ENCODE results near the gene SLC38A3. TPM values are rescaled to one million over a fixed set of nuclear protein-coding genes. Genes with fewer than 3 reads are reported as not detected.
"Not testable (repeated sequence)": the region's sequence is repeated elsewhere in the genome, so short reads cannot be mapped to it uniquely, and the experiment has no call there.

The SLC38A3 gene
- polyA plus RNA-seq, 2 donors = 0.08 to 0.11 TPM

DNA sequence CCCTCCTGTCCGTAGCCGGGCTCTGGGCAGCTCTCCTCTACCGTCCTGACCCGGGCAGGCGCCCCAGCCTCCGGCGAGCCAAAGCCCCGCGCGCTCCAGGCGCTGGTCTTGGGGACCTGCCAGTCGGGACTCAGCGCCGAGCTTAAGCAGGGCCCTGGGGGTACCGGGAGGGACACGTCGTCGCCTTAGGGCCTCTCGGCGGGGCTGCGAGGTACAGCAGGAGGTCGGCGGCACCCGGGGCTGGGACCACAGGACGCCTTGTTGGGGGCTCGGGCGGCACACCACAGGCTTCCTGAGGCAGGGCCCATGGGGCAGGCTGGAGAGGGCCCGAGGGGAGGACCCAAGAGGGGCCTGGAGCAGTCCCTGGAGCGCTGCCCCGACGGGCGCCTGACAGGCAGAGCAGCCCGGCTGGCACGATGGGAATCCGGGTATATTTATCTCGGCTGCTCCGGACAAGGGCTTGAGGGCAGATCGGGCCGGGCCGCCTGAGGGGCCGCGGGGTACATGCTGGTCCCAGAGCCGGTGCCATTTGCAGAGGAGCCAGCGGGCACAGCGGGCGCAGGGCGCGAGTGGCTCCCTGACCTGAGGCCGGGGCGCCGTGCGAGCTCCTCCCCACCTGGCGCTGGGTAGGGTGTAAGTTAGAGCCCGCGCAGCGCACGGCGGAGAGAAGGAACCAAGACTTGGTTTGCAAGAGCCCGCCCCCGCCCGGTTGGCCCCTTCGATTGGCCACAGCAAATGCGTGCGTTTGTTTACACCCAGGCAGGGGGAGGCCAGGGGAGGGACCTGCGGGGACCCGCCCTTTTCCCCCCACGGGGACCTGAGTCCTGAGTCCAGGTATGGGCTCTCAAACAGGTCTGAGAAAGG is 574 bp downstream of the SLC38A3 start:
- no peaks in the 10 kb centered on the region for H3K9me3 ChIP-seq (ENCODE audit: control insufficient read depth in 2 of 2, insufficient read depth in 1 of 2, low read depth in 1 of 2, low read length in 1 of 2)
- no peaks in the 10 kb centered on the region for H3K36me3 ChIP-seq (ENCODE audit: control insufficient read depth in 2 of 2, insufficient read depth in 2 of 2, low read length in 1 of 2)
- H3K27ac ChIP-seq (ENCODE audit: low read depth in 2 of 2, low read length in 1 of 2) = no peak overlapping the region
- peak overlapping the region; percentile 21 to 30 for H3K4me3 ChIP-seq (ENCODE audit: low read depth in 1 of 2, low read length in 2 of 2)
- H3K27me3 ChIP-seq (ENCODE audit: control insufficient read depth in 1 of 2, insufficient read depth in 2 of 2, low read length in 2 of 2) = peaks cover 0 to 28% of the 10 kb centered on the region in 2 donors
- 5 to 7% methylated on average over 67 of the region's 67 CpGs for WGBS, 2 donors
- H3K4me1 ChIP-seq (ENCODE audit: control insufficient read depth in 2 of 2, insufficient read depth in 2 of 2, low read length in 1 of 2) = peaks cover 8 to 9% of the 10 kb centered on the region in 2 donors

DNA sequence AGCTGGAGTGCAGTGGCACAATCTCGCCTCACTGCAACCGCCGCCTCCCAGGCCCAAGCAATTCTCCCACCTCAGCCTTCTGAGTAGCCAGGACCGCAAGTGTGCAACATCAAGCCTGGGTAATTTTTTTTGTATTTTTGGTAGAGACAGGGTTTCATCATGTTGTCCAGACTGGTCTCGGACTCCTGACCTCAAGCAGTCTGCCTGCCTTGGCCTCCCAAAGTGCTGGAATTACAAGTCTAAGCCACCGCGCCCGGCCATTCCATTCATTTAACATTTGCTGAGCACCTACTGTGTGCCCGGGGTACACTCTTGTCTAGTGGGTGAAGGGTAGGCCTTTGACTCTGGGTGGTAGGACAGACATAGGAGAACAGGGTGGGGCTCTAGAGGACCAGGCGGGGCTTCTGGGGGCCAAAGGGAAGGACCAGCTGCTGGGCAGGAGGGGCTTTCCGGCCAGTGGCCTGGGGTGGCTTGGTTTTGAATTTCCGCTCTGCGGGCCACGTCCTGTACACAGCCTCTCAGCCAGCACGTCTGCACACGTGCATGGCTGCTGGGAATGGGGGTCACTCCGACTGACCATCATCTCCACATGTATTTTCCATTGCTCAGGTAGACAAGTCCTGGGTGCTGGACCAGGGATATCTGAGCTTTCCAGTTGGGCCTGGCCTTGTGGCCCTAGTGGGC is 2.4 kb downstream of the SLC38A3 start:
- 93 to 94% methylated on average over 16 to 17 of the region's 17 CpGs for WGBS, 2 donors
- H3K36me3 ChIP-seq (ENCODE audit: control insufficient read depth in 2 of 2, insufficient read depth in 2 of 2, low read length in 1 of 2) = no peaks in the 10 kb centered on the region
- no peak overlapping the region for H3K4me3 ChIP-seq (ENCODE audit: low read depth in 1 of 2, low read length in 2 of 2)
- no peak overlapping the region for H3K27ac ChIP-seq (ENCODE audit: low read depth in 2 of 2, low read length in 1 of 2)
- peaks cover 8 to 9% of the 10 kb centered on the region in 2 donors for H3K4me1 ChIP-seq (ENCODE audit: control insufficient read depth in 2 of 2, insufficient read depth in 2 of 2, low read length in 1 of 2)
- H3K9me3 ChIP-seq (ENCODE audit: control insufficient read depth in 2 of 2, insufficient read depth in 1 of 2, low read depth in 1 of 2, low read length in 1 of 2) = no peaks in the 10 kb centered on the region
- peaks cover 0 to 28% of the 10 kb centered on the region in 2 donors for H3K27me3 ChIP-seq (ENCODE audit: control insufficient read depth in 1 of 2, insufficient read depth in 2 of 2, low read length in 2 of 2)

DNA sequence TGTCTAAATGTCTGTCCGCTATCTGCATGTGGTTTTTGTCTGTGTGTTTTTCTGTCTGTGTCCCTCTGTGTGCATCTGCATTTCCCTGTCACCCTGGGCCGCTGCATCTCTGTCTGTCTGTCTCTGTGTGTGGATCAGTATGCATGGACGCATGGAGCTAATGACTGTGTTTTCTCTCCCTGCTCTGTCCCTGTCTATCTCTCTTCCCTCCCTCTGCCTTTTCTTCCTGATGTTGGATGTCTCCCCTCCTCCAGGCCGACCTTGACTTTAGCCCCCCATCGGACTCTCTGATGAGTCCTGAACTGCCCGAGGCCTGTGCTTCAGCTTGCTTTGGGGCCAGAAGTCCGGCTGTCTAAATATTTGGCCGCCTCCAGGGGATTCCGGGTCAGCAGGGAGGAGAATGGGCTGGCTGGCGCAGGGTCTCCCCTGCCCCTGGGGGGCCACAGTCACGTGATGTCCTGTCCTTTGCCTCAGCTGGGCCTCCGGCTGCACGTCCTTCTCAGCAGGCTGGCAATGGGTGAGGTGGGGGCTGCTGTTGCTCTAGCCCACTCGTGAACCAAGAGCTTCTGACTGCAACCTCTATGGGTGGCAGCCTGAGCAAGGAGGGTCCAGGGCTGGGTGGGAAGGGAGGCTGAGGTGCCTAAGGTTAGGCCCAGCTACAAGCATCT is 3.7 kb downstream of the SLC38A3 start:
- 69 to 72% methylated on average over 14 of the region's 14 CpGs for WGBS, 2 donors

DNA sequence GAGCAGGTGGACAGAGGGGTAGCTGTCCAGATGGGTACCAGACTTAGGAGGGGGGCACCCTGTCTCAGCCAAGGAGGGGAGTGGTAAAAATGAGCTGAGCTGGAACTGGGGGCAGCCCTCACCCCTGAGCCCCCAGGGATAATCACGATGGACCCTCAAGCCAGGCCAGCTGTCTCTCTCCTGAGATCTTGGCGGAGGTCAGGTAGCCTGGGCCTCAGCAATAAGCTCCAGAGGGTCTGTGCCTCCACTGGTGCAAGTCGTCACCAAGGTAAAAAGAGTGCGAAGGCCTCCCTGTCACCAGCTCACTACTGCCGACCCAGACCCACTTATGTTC is 5.1 kb downstream of the SLC38A3 start:
- H3K27ac ChIP-seq (ENCODE audit: low read depth in 2 of 2, low read length in 1 of 2) = no peak overlapping the region
- H3K4me1 ChIP-seq (ENCODE audit: control insufficient read depth in 2 of 2, insufficient read depth in 2 of 2, low read length in 1 of 2) = peaks cover 5 to 9% of the 10 kb centered on the region in 2 donors
- no peaks in the 10 kb centered on the region for H3K9me3 ChIP-seq (ENCODE audit: control insufficient read depth in 2 of 2, insufficient read depth in 1 of 2, low read depth in 1 of 2, low read length in 1 of 2)
- H3K36me3 ChIP-seq (ENCODE audit: control insufficient read depth in 2 of 2, insufficient read depth in 2 of 2, low read length in 1 of 2) = no peaks in the 10 kb centered on the region
- 73 to 87% methylated on average over 5 of the region's 5 CpGs for WGBS, 2 donors
- H3K4me3 ChIP-seq (ENCODE audit: low read depth in 1 of 2, low read length in 2 of 2) = no peak overlapping the region
- H3K27me3 ChIP-seq (ENCODE audit: control insufficient read depth in 1 of 2, insufficient read depth in 2 of 2, low read length in 2 of 2) = peaks cover 0 to 9% of the 10 kb centered on the region in 2 donors

More for the DNA sequence above, 3.7 kb downstream of the SLC38A3 start:
- Histone ChIP-seq H3K27me3 (ENCODE audit: control insufficient read depth in 1 of 2, insufficient read depth in 2 of 2, low read length in 2 of 2) (peaks cover 0 to 18% of the 10 kb centered on the region in 2 donors), H3K36me3 (ENCODE audit: control insufficient read depth in 2 of 2, insufficient read depth in 2 of 2, low read length in 1 of 2) (no peaks in the 10 kb centered on the region), H3K4me1 (ENCODE audit: control insufficient read depth in 2 of 2, insufficient read depth in 2 of 2, low read length in 1 of 2) (peaks cover 8 to 9% of the 10 kb centered on the region in 2 donors), H3K27ac (ENCODE audit: low read depth in 2 of 2, low read length in 1 of 2) (no peak overlapping the region), H3K9me3 (ENCODE audit: control insufficient read depth in 2 of 2, insufficient read depth in 1 of 2, low read depth in 1 of 2, low read length in 1 of 2) (no peaks in the 10 kb centered on the region), H3K4me3 (ENCODE audit: low read depth in 1 of 2, low read length in 2 of 2) (no peak overlapping the region)

DNA sequence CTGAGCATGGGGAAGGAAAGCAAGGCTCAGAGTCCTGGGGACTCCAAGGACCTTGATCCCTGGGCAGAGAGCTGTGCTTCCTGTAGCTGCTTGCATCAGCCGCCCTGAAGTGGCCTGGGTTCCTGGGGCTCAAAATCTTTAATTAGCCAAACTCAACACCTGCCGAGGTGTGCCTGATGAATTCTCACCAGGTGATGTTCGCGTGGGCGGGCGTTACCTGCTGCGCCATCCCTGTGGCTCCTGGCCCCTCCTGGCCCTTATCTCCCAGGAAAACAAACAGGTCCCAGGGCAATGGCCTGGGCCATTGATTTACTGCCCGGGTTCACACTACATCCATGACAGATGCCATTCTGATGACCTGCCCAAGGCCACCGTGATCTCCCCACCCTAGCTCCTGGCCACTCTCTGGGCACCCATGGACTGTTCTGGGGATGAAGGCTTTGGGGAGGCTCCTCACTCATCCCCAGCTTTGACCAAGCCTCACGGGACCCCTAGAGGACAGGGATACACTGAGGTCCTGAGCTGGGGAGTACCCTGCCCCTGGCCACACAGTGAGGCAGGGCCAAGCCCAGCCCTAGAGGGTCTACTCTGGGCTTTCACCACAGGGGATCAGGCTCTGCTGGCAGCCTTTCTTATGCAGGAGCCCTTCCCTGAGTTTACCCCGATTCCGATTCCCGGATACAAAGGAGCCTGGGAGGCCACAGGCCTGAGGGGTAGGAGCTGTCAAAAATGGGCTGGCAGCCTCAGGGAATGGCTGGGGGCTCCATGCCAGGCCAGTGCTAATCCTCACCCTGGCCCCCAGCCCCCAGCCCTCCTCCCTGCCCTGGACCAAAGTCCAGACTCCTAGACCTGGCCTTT is 5.7 kb downstream of the SLC38A3 start:
- Histone ChIP-seq H3K36me3 (ENCODE audit: control insufficient read depth in 2 of 2, insufficient read depth in 2 of 2, low read length in 1 of 2) (no peaks in the 10 kb centered on the region), H3K4me1 (ENCODE audit: control insufficient read depth in 2 of 2, insufficient read depth in 2 of 2, low read length in 1 of 2) (peaks cover 0 to 3% of the 10 kb centered on the region in 2 donors), H3K4me3 (ENCODE audit: low read depth in 1 of 2, low read length in 2 of 2) (no peak overlapping the region), H3K9me3 (ENCODE audit: control insufficient read depth in 2 of 2, insufficient read depth in 1 of 2, low read depth in 1 of 2, low read length in 1 of 2) (no peaks in the 10 kb centered on the region), H3K27ac (ENCODE audit: low read depth in 2 of 2, low read length in 1 of 2) (no peak overlapping the region), H3K27me3 (ENCODE audit: control insufficient read depth in 1 of 2, insufficient read depth in 2 of 2, low read length in 2 of 2) (peaks cover 0 to 4% of the 10 kb centered on the region in 2 donors)
- 56 to 82% methylated on average over 13 of the region's 13 CpGs for WGBS, 2 donors

DNA sequence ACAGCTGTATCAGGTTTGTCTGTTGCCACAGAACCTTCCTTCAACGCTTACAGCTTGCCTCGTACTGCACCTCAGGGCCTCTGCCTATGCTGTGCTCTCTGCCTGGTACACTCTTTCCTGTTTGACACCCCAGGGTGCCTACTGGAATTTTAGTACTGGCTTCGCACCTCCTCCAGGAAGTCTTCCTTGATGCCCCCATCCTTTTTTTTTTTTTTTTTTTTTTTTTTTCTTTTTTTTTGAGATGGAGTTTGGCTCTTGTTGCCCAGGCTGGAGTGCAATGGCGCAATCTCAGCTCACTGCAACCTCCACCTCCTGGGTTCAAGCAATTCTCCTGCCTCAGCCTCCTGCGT is 6.3 kb downstream of the SLC38A3 start:
- H3K4me3 ChIP-seq (ENCODE audit: low read depth in 1 of 2, low read length in 2 of 2); H3K27me3 ChIP-seq (ENCODE audit: control insufficient read depth in 1 of 2, insufficient read depth in 2 of 2, low read length in 2 of 2); H3K36me3 ChIP-seq (ENCODE audit: control insufficient read depth in 2 of 2, insufficient read depth in 2 of 2, low read length in 1 of 2); H3K4me1 ChIP-seq (ENCODE audit: control insufficient read depth in 2 of 2, insufficient read depth in 2 of 2, low read length in 1 of 2); H3K9me3 ChIP-seq (ENCODE audit: control insufficient read depth in 2 of 2, insufficient read depth in 1 of 2, low read depth in 1 of 2, low read length in 1 of 2); H3K27ac ChIP-seq (ENCODE audit: low read depth in 2 of 2, low read length in 1 of 2): not testable (repeated sequence)
- WGBS, 2 donors = 86 to 94% methylated on average over 5 of the region's 5 CpGs

DNA sequence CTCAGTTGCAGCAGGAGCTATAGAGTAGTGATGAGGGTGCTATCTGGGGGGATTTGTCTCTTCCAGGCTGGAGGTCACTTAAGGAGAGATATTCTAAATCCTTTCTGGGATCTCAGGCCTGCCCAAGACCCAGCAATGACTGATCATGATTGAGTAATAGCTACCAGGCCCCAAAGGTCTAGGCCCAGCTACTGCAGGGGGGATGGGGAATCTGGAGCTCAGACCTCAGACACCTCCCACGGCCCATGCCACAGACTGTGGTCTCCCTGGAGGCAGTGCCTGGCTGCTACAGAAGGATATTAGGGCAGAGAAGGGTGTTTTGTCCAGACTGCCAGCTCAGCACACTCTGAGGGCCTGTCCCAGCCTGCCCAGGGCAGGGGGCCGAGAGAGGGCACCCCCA is 6.9 kb downstream of the SLC38A3 start:
- Histone ChIP-seq H3K4me1 (ENCODE audit: control insufficient read depth in 2 of 2, insufficient read depth in 2 of 2, low read length in 1 of 2) (no peaks in the 10 kb centered on the region), H3K27ac (ENCODE audit: low read depth in 2 of 2, low read length in 1 of 2) (no peak overlapping the region), H3K36me3 (ENCODE audit: control insufficient read depth in 2 of 2, insufficient read depth in 2 of 2, low read length in 1 of 2) (no peaks in the 10 kb centered on the region), H3K9me3 (ENCODE audit: control insufficient read depth in 2 of 2, insufficient read depth in 1 of 2, low read depth in 1 of 2, low read length in 1 of 2) (no peaks in the 10 kb centered on the region), H3K4me3 (ENCODE audit: low read depth in 1 of 2, low read length in 2 of 2) (no peak overlapping the region), H3K27me3 (ENCODE audit: control insufficient read depth in 1 of 2, insufficient read depth in 2 of 2, low read length in 2 of 2) (no peaks in the 10 kb centered on the region)
- 65 to 70% methylated on average over 2 of the region's 2 CpGs for WGBS, 2 donors

DNA sequence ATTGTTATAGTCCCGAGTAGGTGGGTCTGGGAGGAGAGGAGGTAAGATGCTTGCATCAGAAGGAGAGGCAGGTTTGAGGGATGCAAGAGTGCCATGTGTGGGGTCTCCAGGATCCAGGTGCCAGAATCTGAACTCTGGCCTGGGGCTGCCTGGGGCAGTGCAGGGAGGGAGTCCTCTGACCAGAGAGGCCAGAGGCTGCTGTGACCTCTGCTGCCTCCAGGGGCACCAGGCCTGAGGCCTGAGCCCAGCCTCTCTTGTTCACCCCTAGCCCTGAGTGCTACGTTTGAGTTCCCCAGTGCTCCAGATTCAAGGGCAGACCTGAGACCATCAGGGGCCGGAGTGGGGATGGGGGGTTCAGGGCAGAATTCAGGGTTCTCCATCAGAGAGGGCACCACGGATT is 7.4 kb downstream of the SLC38A3 start:
- H3K27ac ChIP-seq (ENCODE audit: low read depth in 2 of 2, low read length in 1 of 2) = no peak overlapping the region
- no peaks in the 10 kb centered on the region for H3K9me3 ChIP-seq (ENCODE audit: control insufficient read depth in 2 of 2, insufficient read depth in 1 of 2, low read depth in 1 of 2, low read length in 1 of 2)

DNA sequence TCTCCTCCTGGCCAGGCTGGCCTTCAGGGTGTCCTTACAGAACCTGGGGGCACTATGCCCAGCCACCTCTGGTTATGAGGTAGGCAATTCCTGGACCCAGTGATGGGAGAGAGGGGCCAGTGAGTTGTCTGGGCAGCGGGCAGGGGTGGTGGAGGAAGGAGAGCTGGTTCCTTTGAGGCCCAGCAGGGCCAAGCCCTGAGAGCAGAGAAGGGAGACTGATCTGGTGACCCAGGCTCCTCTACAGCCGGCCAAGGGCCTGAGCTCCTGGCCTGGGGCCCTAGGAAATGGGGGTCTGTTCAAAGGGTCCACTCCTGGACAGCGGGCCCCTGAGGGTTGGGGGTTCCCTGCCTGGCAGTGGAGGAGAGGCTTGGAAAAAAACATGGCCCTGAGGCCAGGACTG is 7.9 kb downstream of the SLC38A3 start:
- H3K27me3 ChIP-seq (ENCODE audit: control insufficient read depth in 1 of 2, insufficient read depth in 2 of 2, low read length in 2 of 2) = no peaks in the 10 kb centered on the region
- H3K4me3 ChIP-seq (ENCODE audit: low read depth in 1 of 2, low read length in 2 of 2) = no peak overlapping the region
- H3K4me1 ChIP-seq (ENCODE audit: control insufficient read depth in 2 of 2, insufficient read depth in 2 of 2, low read length in 1 of 2) = peaks cover 0 to 9% of the 10 kb centered on the region in 2 donors
- H3K9me3 ChIP-seq (ENCODE audit: control insufficient read depth in 2 of 2, insufficient read depth in 1 of 2, low read depth in 1 of 2, low read length in 1 of 2) = no peaks in the 10 kb centered on the region
- 82 to 85% methylated on average over 3 of the region's 3 CpGs for WGBS, 2 donors
- H3K36me3 ChIP-seq (ENCODE audit: control insufficient read depth in 2 of 2, insufficient read depth in 2 of 2, low read length in 1 of 2) = no peaks in the 10 kb centered on the region
- no peak overlapping the region for H3K27ac ChIP-seq (ENCODE audit: low read depth in 2 of 2, low read length in 1 of 2)

More for the DNA sequence above, 7.4 kb downstream of the SLC38A3 start:
- WGBS, 2 donors = 88 to 89% methylated on average over 4 of the region's 4 CpGs
- Histone ChIP-seq H3K27me3 (ENCODE audit: control insufficient read depth in 1 of 2, insufficient read depth in 2 of 2, low read length in 2 of 2) (no peaks in the 10 kb centered on the region), H3K4me1 (ENCODE audit: control insufficient read depth in 2 of 2, insufficient read depth in 2 of 2, low read length in 1 of 2) (peaks cover 0 to 6% of the 10 kb centered on the region in 2 donors), H3K4me3 (ENCODE audit: low read depth in 1 of 2, low read length in 2 of 2) (no peak overlapping the region), H3K36me3 (ENCODE audit: control insufficient read depth in 2 of 2, insufficient read depth in 2 of 2, low read length in 1 of 2) (no peaks in the 10 kb centered on the region)
